Esophagus muscularis mucosa (tissue), 4 donors: ENCODE data around the gene LDLRAD1. TPM values are rescaled to one million over a fixed set of nuclear protein-coding genes. Genes with fewer than 3 reads are reported as not detected.
"Not testable (repeated sequence)": the region's sequence is repeated elsewhere in the genome, so short reads cannot be mapped to it uniquely, and the experiment has no call there.

Experiments used
- DNase-seq: peaks from one replicate; pipeline ENCODE4 v3.0.0-alpha.2; 2017; ENCODE audit errors: extremely low spot score
- H3K27ac ChIP-seq, 4 donors: fragments of 200-600 bp; sonication (generic); replicated peaks in 1 of 4; 1 replicate in 3 of 4; 2 replicates in 1 of 4; pipeline ENCODE4 v1.5.1; 2016 to 2019; ENCODE audit warnings: mild to moderate bottlenecking in 1 of 4
- H3K27me3 ChIP-seq, 4 donors: fragments of 200-600 bp; sonication (generic); one replicate each; pipeline versions ENCODE4 v1.5.1 to v1.6.0; 2016 to 2019
- H3K36me3 ChIP-seq, 4 donors: fragments of 200-600 bp; sonication (generic); one replicate each; pipeline ENCODE4 v1.5.1; 2016 to 2019
- H3K4me1 ChIP-seq, 4 donors: fragments of 200-600 bp; sonication (generic); one replicate each; pipeline ENCODE4 v1.5.1; 2016 to 2019
- H3K4me3 ChIP-seq, 4 donors: fragments of 200-600 bp; sonication (generic); 1 replicate in 2 of 4; 2 replicates in 2 of 4; pipeline ENCODE4 v1.5.1; 2016 to 2019; ENCODE audit warnings: mild to moderate bottlenecking in 4 of 4, moderate library complexity in 1 of 4
- H3K9me3 ChIP-seq, 4 donors: fragments of 200-600 bp; sonication (generic); 1 replicate in 3 of 4; 2 replicates in 1 of 4; pipeline ENCODE4 v1.5.1; 2016 to 2019
- EP300 ChIP-seq: sonication (generic); formaldehyde crosslinking; IDR thresholded peaks from one replicate; pipeline ENCODE4 v1.6.1; 2017; ENCODE audit warnings: antibody characterized with exemption
- POLR2A ChIP-seq: fragments of 450-650 bp; IDR thresholded peaks from one replicate; pipeline ENCODE4 v1.6.1; 2017; ENCODE audit warnings: antibody characterized with exemption, moderate library complexity, mild to moderate bottlenecking, low read depth
- POLR2AphosphoS5 ChIP-seq, 2 donors: sonication (generic); formaldehyde crosslinking; IDR thresholded peaks; one replicate each; pipeline ENCODE4 v1.6.1; 2017; ENCODE audit warnings: antibody characterized with exemption in 2 of 2
- WGBS: methylation state at CpG from one replicate; pipeline ENCODE4 v1.1.5; 2018; 5-methylcytosine and 5-hydroxymethylcytosine counted together
- intact Hi-C: fragments of 100-400 bp; cut with DNase I; formaldehyde crosslinking; loops from one replicate; pipeline ENCODE4 v1.15.1; 2023
- total RNA-seq, 4 donors: library from RNA; depleted of rRNA; stranded (reverse); fragments of >200 nt; gene quantifications; one replicate each; pipeline versions ENCODE4 v1.1.0 to v1.2.1, GENCODE V29; 2016
- TF ChIP-seq, protein P1 (sequence below), 3 experiments: fragments of 200-600 bp in 2 of 3; fragments of 450-650 bp in 1 of 3; sonication (generic) in 2 of 3; IDR thresholded peaks; one replicate each; pipeline ENCODE4 v1.5.1; 2017 to 2019; ENCODE audit warnings: antibody characterized with exemption in 3 of 3, mild to moderate bottlenecking in 2 of 3, moderate library complexity in 1 of 3

The LDLRAD1 gene
- total RNA-seq, 4 donors from 2014 or later, result not detected

DNA sequence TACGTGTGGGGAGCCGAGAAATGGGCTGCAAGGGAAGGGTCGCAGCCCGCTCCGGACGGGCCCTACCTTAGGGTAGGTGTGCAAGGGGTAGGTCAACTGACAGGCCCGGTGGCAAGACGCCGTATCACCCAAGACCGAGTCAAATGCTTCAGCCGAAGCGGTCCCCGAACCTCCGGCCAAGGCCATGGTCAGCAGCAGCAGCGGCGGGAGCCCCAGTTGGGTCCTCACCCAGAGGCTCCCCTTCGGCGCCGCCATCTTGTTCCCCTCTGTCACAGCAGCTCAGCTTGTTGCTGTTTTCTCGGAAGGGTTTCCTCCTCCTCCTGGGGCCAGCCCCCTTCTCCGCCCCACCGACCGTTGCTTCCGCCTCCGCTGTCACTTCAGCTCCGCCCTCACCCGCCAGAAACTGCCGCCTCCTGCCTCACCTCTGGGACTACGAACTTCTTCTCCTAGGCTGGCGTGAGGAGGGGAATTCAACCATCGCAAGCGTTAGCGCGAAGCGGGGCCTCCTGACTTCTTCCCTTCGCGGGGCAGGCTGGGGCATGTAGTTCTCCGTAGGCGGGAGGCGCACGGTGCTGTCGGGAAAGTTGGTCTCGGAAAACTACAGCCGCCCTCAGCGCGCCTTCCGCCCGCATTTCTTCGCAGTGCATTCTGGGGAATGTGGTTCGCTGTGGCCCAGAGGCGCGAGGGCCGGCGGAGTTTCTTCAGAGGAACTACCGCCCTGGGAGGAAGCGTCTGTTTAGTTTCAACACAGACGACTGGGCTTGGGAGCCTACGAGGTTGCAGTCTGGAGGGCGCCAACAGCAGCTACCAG lies 35.2 kb upstream of the LDLRAD1 start, which contains the start of the genes TCEANC2 and TMEM59:
Gene TCEANC2 (plus strand): TSS at position 675 of the 811 bp plus-strand sequence. CDS start 815 bp downstream, outside the sequence.
Gene TMEM59 (minus strand): TSS at position 271 of the 811 bp plus-strand sequence. CDS start 16 bp downstream, at position 255.
- peak within 1 kb of the TSS; percentile 92 to 98 (median 96) for H3K27ac ChIP-seq
- H3K4me1 ChIP-seq, result peaks cover 37 to 57% (median 55%) of the 10 kb centered on the region in 4 donors
- H3K4me3 ChIP-seq, result peak within 1 kb of the TSS; percentile 73 to 96 (median 89)
- peak; percentile 99 for DNase-seq
- H3K27me3 ChIP-seq, result no peaks in the 10 kb centered on the region
- no peaks in the 10 kb centered on the region for H3K9me3 ChIP-seq
- WGBS, result under 1% methylated on average over 40 of the region's 59 CpGs
- TF ChIP-seq, protein P1, sequence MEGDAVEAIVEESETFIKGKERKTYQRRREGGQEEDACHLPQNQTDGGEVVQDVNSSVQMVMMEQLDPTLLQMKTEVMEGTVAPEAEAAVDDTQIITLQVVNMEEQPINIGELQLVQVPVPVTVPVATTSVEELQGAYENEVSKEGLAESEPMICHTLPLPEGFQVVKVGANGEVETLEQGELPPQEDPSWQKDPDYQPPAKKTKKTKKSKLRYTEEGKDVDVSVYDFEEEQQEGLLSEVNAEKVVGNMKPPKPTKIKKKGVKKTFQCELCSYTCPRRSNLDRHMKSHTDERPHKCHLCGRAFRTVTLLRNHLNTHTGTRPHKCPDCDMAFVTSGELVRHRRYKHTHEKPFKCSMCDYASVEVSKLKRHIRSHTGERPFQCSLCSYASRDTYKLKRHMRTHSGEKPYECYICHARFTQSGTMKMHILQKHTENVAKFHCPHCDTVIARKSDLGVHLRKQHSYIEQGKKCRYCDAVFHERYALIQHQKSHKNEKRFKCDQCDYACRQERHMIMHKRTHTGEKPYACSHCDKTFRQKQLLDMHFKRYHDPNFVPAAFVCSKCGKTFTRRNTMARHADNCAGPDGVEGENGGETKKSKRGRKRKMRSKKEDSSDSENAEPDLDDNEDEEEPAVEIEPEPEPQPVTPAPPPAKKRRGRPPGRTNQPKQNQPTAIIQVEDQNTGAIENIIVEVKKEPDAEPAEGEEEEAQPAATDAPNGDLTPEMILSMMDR (IDR thresholded peaks at IDR 0.05), result peak in 1 of 3 experiments; percentile 16
- TF ChIP-seq EP300, result no peak
- TF ChIP-seq POLR2AphosphoS5 (IDR thresholded peaks at IDR 0.05), result peak; percentile 93
- TF ChIP-seq POLR2A, result peak; percentile 51
- intact Hi-C loops, result no loop called here
- H3K36me3 ChIP-seq, result no peaks in the 10 kb centered on the region

DNA sequence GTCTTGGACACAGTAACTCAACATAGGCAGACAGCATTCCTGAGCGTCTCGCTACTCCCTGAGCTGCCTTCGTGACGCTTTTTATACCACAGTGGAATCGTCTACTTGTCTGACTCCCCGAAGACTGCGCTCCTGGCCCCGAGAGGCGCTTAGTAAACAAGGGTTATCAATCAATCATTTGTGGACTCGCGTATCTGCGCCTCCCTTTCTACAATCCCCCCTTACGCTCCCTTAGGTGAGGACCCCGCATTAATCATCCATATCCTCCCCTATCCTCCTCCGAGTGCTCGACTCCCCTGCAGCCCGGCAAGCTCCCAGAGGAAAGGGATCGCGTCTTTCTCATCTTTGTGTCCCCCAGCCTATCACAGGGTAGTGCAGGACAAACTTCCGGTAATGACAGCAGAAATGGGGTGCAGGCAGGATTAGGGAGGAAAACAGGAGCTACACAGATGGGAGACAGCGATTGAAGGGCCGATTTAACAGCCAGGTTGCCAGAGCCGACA lies 34.5 kb upstream of the LDLRAD1 start:
- WGBS, result 0% methylated on average over 20 of the region's 23 CpGs
- Histone ChIP-seq H3K4me1 (peaks cover 43 to 63% (median 61%) of the 10 kb centered on the region in 4 donors), H3K27me3 (no peaks in the 10 kb centered on the region), H3K27ac (peak overlapping the region; percentile 92 to 98 (median 96)), H3K36me3 (no peaks in the 10 kb centered on the region), H3K4me3 (peak overlapping the region; percentile 73 to 96 (median 89)), H3K9me3 (no peaks in the 10 kb centered on the region)
- no peak for DNase-seq
- intact Hi-C loops, result no loop called here
- TF ChIP-seq POLR2AphosphoS5 (IDR thresholded peaks at IDR 0.05), result no peak
- no peak for TF ChIP-seq EP300
- TF ChIP-seq POLR2A, result no peak
- TF ChIP-seq, protein P1 (IDR thresholded peaks at IDR 0.05), result no peak

DNA sequence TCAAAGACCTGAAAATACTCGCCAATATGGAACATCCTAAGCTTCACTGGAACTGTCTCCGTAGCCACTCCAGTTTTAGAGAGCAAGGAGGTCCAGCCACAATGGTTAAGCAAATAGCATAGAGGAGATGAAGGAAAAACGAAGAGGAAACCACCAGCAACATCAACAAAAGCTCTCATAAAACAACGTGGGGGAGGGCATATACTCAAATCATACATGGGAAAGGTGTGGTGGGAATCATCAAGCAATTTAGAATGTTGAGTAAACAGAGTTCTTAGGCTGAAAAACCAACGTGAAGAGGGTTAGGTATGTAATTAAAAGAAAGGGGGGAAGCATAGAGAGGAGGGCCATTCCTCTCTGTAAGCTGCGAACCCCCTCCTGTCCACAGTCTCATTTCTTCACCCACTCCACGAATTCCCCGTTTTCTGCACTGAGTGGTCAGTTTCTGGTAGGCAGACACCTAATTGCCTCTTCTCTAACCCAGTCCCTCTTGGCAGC lies 34.0 kb upstream of the LDLRAD1 start:
- WGBS, result 3% methylated on average over 8 of the region's 8 CpGs
- Histone ChIP-seq H3K4me3 (peak overlapping the region; percentile 73 to 96 (median 89)), H3K27ac (peak overlapping the region; percentile 92 to 98 (median 96)), H3K4me1 (peaks cover 48 to 68% (median 66%) of the 10 kb centered on the region in 4 donors), H3K27me3 (no peaks in the 10 kb centered on the region), H3K36me3 (no peaks in the 10 kb centered on the region), H3K9me3 (no peaks in the 10 kb centered on the region)
- no peak for TF ChIP-seq POLR2AphosphoS5 (IDR thresholded peaks at IDR 0.05)
- TF ChIP-seq EP300, result no peak
- TF ChIP-seq, protein P1 (IDR thresholded peaks at IDR 0.05), result no peak
- no peak for TF ChIP-seq POLR2A
- intact Hi-C loops, result no loop called here
- no peak for DNase-seq

DNA sequence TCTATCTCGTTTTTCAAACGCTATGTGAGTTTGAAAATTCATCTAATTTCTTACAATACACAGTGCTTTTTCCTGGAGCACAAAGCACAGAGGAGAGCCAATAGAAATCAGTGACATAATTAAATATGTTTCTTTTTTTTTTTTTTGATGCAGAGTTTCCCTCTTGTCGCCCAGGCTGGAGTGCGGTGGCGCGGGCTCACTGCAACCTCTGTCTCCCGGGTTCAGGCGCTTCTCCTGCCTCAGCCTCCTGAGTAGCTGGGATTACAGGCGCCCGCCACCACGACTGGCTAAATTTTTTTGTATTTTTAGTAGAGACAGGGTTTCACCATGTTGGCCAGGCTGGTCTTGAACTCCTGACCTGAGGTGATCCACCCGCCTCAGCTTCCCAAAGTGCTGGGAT lies 32.4 kb upstream of the LDLRAD1 start:
- DNase-seq, H3K9me3 ChIP-seq, intact Hi-C loops, H3K27me3 ChIP-seq, H3K27ac ChIP-seq, H3K36me3 ChIP-seq, H3K4me3 ChIP-seq: not testable (repeated sequence)
- WGBS, result 93% methylated on average over 12 of the region's 12 CpGs
- peaks cover 50 to 80% (median 79%) of the 10 kb centered on the region in 4 donors for H3K4me1 ChIP-seq
